GM12891 (cell line): ENCODE data around the gene ANKS3. TPM values are rescaled to one million over a fixed set of nuclear protein-coding genes. Genes with fewer than 3 reads are reported as not detected.

Experiments
- DNase-seq: peaks from one replicate; pipeline ENCODE4 v3.0.0; 2011; ENCODE audit warnings: low spot score; ENCODE audit not compliant: insufficient read length
- FAIRE-seq: peaks from 2 replicates; lab custom pipeline; 2011; peaks lifted over from hg19 to GRCh38; lab: Jason Lieb, UNC
- PAX5 ChIP-seq: IDR thresholded peaks from 2 replicates; pipeline ENCODE4 v1.6.1; 2011; ENCODE audit warnings: low read length, moderate library complexity, mild to moderate bottlenecking; ENCODE audit not compliant: insufficient read depth, severe bottlenecking
- POLR2A ChIP-seq: IDR thresholded peaks from 2 replicates; pipeline ENCODE4 v1.6.1; 2011; ENCODE audit warnings: low read depth, low read length, control low read depth
- POLR2AphosphoS5 ChIP-seq: IDR thresholded peaks from 2 replicates; pipeline ENCODE4 v1.6.1; 2011; ENCODE audit warnings: low read depth, low read length, control low read depth
- POU2F2 ChIP-seq: IDR thresholded peaks from 2 replicates; pipeline ENCODE4 v1.6.1; 2011; ENCODE audit warnings: low read depth, mild to moderate bottlenecking, control low read depth, low read length, moderate library complexity
- SPI1 ChIP-seq: IDR thresholded peaks from 2 replicates; pipeline ENCODE4 v1.6.1; 2011; ENCODE audit warnings: low read depth, low read length, control low read depth
- TAF1 ChIP-seq: IDR thresholded peaks from 2 replicates; pipeline ENCODE4 v1.6.1; 2011; ENCODE audit warnings: low read depth, low read length, control low read depth
- polyA plus RNA-seq: library from polyadenylated mRNA; unstranded; fragments of >200 nt; gene quantifications from one replicate; pipeline ENCODE4 v1.2.1, GENCODE V29; 2012; ENCODE audit warnings: low read depth, missing spikeins, inconsistent platforms; ENCODE audit not compliant: missing spikeins

ANKS3 gene
- 5.0 TPM for polyA plus RNA-seq

- FAIRE-seq (peak; percentile 95), DNase-seq (peak; percentile 83)
- TF ChIP-seq SPI1 (no peak), POU2F2 (no peak), POLR2A (0 out of 2 replicates have a peak, but pooled peaks have one; percentile 23), PAX5 (no peak), POLR2AphosphoS5 (no peak), TAF1 (no peak)
Observed at GRCh38 chr16:4734063-4734729, at the start of gene ANKS3, which contains the start of gene DNAAF8. TSS of gene ANKS3 (minus strand) at chr16:4734271. CDS start at chr16:4730149, 4,122 bp downstream. TSS of gene DNAAF8 (plus strand) at chr16:4734537. CDS start at chr16:4736515, 1,978 bp downstream.

- FAIRE-seq (no peak), DNase-seq (no peak)
- TF ChIP-seq PAX5 (no peak), POLR2AphosphoS5 (no peak), SPI1 (no peak), POLR2A (no peak), TAF1 (no peak), POU2F2 (no peak)
Observed at GRCh38 chr16:4783251-4783950, 49.3 kb upstream of the ANKS3 start.

GRCh38 chr16:4780235-4780634 lies 46.2 kb upstream of the ANKS3 start:
- FAIRE-seq (no peak), DNase-seq (no peak)
- TF ChIP-seq SPI1: no peak
- no peak for TF ChIP-seq POLR2AphosphoS5
- TF ChIP-seq POU2F2: no peak
- no peak for TF ChIP-seq PAX5
- no peak for TF ChIP-seq TAF1
- TF ChIP-seq POLR2A: no peak

- FAIRE-seq (no peak), DNase-seq (no peak)
- no peak for TF ChIP-seq PAX5
Observed at GRCh38 chr16:4778050-4778392, 44.0 kb upstream of the ANKS3 start.

- TF ChIP-seq POU2F2 (no peak), POLR2AphosphoS5 (no peak), PAX5 (no peak), SPI1 (no peak), POLR2A (no peak), TAF1 (no peak)
- DNase-seq: no peak
- no peak for FAIRE-seq
Observed at GRCh38 chr16:4777339-4778049, 43.4 kb upstream of the ANKS3 start.

- TF ChIP-seq POLR2A (no peak), TAF1 (no peak), PAX5 (no peak), POU2F2 (no peak), SPI1 (no peak), POLR2AphosphoS5 (no peak)
- no peak for FAIRE-seq
Observed at GRCh38 chr16:4776141-4776705, 42.2 kb upstream of the ANKS3 start.

GRCh38 chr16:4775005-4775404 lies 40.9 kb upstream of the ANKS3 start:
- no peak for FAIRE-seq
- no peak for DNase-seq
- TF ChIP-seq TAF1 (no peak), POLR2AphosphoS5 (no peak), POLR2A (no peak)

More at GRCh38 chr16:4776141-4776705, 42.2 kb upstream of the ANKS3 start:
- no peak for DNase-seq

GRCh38 chr16:4772351-4772750 lies 38.3 kb upstream of the ANKS3 start:
- TF ChIP-seq POLR2A (no peak), SPI1 (no peak), POU2F2 (no peak), TAF1 (no peak), PAX5 (no peak), POLR2AphosphoS5 (no peak)
- FAIRE-seq (no peak), DNase-seq (no peak)

- TF ChIP-seq POLR2A (no peak), POU2F2 (no peak), PAX5 (no peak), SPI1 (no peak), TAF1 (no peak)
- no peak for FAIRE-seq
- DNase-seq: no peak
Observed at GRCh38 chr16:4771646-4772045, 37.6 kb upstream of the ANKS3 start.

GRCh38 chr16:4769306-4769638 lies 35.2 kb upstream of the ANKS3 start:
- DNase-seq (no peak), FAIRE-seq (no peak)
- TF ChIP-seq POLR2AphosphoS5 (no peak), SPI1 (no peak), POLR2A (no peak), PAX5 (no peak), TAF1 (no peak), POU2F2 (no peak)
